HepG2 (cell line): ENCODE measurements around the gene CDK11B. TPM values are rescaled to one million over a fixed set of nuclear protein-coding genes. Genes with fewer than 3 reads are reported as not detected.
A peak's percentile ranks its signal among the peaks of the same experiment; 100 is the strongest.

Experiments used
- DMAP1 ChIP-seq: IDR thresholded peaks from 2 replicates; pipeline ENCODE4 v1.6.1; 2016
- MLXIP ChIP-seq: sonication (generic); formaldehyde crosslinking; IDR thresholded peaks from 2 replicates; pipeline ENCODE4 v1.9.0; 2021; ENCODE audit warnings: missing genetic modification reagents, borderline replicate concordance
- PAWR ChIP-seq: sonication (generic); formaldehyde crosslinking; IDR thresholded peaks from 2 replicates; pipeline ENCODE4 v1.4.0; 2020; ENCODE audit warnings: missing genetic modification reagents, mild to moderate bottlenecking, borderline replicate concordance
- SRSF1 ChIP-seq: fragments of 200-400 bp; formaldehyde crosslinking; optimal IDR thresholded peaks from 2 replicates; pipeline ENCODE3; 2017; ENCODE audit warnings: mild to moderate bottlenecking, low read depth, low read length, moderate library complexity
- TCF7L2 ChIP-seq: IDR thresholded peaks from 2 replicates; pipeline ENCODE4 v1.6.1; 2011; ENCODE audit warnings: mild to moderate bottlenecking, low read depth, low read length, moderate library complexity
- ZNF256 ChIP-seq: sonication (generic); formaldehyde crosslinking; conservative IDR thresholded peaks from 2 replicates; pipeline ENCODE4 v1.4.0; 2020; ENCODE audit warnings: missing genetic modification reagents
- ZNF484 ChIP-seq: sonication (generic); formaldehyde crosslinking; IDR thresholded peaks from 2 replicates; pipeline ENCODE4 v1.5.1; 2020; ENCODE audit warnings: mild to moderate bottlenecking, low read depth, missing genetic modification reagents, borderline replicate concordance
- ZNF589 ChIP-seq: sonication (generic); formaldehyde crosslinking; conservative IDR thresholded peaks from 2 replicates; pipeline ENCODE4 v1.8.0; 2022; ENCODE audit warnings: mild to moderate bottlenecking, moderate library complexity, missing genetic modification reagents
- ZNF709 ChIP-seq: sonication (generic); formaldehyde crosslinking; IDR thresholded peaks from 2 replicates; pipeline ENCODE4 v1.5.0; 2020; ENCODE audit warnings: mild to moderate bottlenecking, missing genetic modification reagents
- ZNF775 ChIP-seq: sonication (generic); formaldehyde crosslinking; IDR thresholded peaks from 2 replicates; pipeline ENCODE4 v1.4.0; 2020; ENCODE audit warnings: missing genetic modification reagents, mild to moderate bottlenecking, moderate library complexity, borderline replicate concordance
- polyA plus RNA-seq, 8 experiments: library from polyadenylated mRNA; depleted of rRNA in 3 of 8; stranded (reverse) in 7 of 8; unstranded in 1 of 8; fragments of >200 nt; fragmentation: Illumina TruSeq in 4 of 8; extraction: Trizol in 4 of 8; gene quantifications; 2 replicates each; pipeline versions ENCODE4 v1.2.1 to v1.2.3, GENCODE V29; 2011 to 2016; ENCODE audit warnings: low read depth in 4 of 8, missing spikeins in 1 of 8, mixed read lengths in 1 of 8; ENCODE audit not compliant: insufficient read depth in 1 of 8
- total RNA-seq, 5 experiments: library from RNA; depleted of rRNA; stranded (reverse); fragments of >200 nt; fragmentation: Illumina TruSeq; extraction: Trizol; gene quantifications; 2 replicates each; pipeline ENCODE4 v1.2.3, GENCODE V29; 2016; ENCODE audit warnings: low read depth in 1 of 5
- TF ChIP-seq, protein P1 (sequence below): sonication (generic); formaldehyde crosslinking; IDR thresholded peaks from 2 replicates; pipeline ENCODE4 v1.5.1; 2020; ENCODE audit warnings: mild to moderate bottlenecking, missing genetic modification reagents, moderate library complexity
- TF ChIP-seq, protein P2 (sequence below): sonication (generic); formaldehyde crosslinking; IDR thresholded peaks from 2 replicates; pipeline ENCODE4 v1.4.0; 2020; ENCODE audit warnings: mild to moderate bottlenecking, low read depth, missing genetic modification reagents
- TF ChIP-seq, protein P3 (sequence below): sonication (generic); formaldehyde crosslinking; IDR thresholded peaks from 2 replicates; pipeline ENCODE4 v1.4.0; 2020; ENCODE audit warnings: mild to moderate bottlenecking, missing genetic modification reagents
- TF ChIP-seq, protein P4 (sequence below): sonication (generic); formaldehyde crosslinking; IDR thresholded peaks from 2 replicates; pipeline ENCODE4 v1.5.0; 2020; ENCODE audit warnings: missing genetic modification reagents

CDK11B gene
- total and polyA plus RNA-seq, 2 of the 13 experiments (the other 11 are each of a cell fraction or from before 2014, with no cell fraction given) = 3.6 to 15.1 TPM

DNA sequence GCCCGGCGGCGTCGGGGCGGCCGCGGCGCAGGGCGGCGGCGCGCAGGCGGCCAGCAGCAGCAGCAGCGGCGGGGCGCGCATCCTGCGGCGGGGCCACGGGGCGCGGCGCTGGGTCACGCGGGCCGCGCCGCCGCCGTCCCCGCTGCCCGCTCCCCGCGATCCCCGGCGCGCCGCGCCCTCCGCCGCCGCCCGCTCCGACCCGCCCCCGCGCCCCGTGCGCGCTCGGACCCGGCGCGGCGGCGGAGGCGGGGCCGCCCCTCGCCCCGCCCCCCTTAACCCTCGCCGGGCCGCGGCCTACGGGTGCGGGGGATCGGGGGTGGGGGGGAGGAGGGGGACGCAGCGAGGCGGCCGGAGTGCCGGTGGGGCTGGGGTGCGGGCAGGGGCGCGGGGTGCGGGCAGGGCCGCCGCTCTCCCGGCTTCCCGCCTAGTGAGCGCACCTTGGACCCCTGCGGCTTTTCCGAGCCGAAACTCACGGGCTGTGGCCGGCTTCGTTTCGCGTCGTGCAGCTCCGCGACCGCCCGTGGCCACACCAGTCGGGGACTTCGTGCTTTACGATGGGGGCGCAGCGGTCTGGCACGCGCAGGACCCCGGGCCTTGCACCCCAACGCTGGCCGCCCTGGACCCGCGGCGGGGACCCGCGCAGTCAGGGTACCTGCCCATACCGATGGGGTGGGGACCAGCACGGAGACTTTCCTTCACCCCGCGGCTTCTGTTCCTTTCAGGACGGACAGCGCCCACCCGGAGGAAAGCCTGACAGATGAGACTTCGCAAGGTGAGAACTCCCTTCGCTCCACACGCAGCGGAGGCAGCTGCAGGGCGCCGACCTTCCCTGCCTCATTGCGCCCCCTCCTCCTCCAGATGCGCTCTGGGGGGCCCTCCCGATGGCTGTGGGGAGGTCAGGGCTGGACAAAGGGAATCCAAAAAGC is 58.6 kb downstream of the CDK11B start, which contains the start of gene FNDC10 (continued):
- TF ChIP-seq, protein P1, sequence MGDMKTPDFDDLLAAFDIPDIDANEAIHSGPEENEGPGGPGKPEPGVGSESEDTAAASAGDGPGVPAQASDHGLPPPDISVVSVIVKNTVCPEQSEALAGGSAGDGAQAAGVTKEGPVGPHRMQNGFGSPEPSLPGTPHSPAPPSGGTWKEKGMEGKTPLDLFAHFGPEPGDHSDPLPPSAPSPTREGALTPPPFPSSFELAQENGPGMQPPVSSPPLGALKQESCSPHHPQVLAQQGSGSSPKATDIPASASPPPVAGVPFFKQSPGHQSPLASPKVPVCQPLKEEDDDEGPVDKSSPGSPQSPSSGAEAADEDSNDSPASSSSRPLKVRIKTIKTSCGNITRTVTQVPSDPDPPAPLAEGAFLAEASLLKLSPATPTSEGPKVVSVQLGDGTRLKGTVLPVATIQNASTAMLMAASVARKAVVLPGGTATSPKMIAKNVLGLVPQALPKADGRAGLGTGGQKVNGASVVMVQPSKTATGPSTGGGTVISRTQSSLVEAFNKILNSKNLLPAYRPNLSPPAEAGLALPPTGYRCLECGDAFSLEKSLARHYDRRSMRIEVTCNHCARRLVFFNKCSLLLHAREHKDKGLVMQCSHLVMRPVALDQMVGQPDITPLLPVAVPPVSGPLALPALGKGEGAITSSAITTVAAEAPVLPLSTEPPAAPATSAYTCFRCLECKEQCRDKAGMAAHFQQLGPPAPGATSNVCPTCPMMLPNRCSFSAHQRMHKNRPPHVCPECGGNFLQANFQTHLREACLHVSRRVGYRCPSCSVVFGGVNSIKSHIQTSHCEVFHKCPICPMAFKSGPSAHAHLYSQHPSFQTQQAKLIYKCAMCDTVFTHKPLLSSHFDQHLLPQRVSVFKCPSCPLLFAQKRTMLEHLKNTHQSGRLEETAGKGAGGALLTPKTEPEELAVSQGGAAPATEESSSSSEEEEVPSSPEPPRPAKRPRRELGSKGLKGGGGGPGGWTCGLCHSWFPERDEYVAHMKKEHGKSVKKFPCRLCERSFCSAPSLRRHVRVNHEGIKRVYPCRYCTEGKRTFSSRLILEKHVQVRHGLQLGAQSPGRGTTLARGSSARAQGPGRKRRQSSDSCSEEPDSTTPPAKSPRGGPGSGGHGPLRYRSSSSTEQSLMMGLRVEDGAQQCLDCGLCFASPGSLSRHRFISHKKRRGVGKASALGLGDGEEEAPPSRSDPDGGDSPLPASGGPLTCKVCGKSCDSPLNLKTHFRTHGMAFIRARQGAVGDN (CRISPR knock-in tag) = peak; percentile 70
- TF ChIP-seq, protein P2, sequence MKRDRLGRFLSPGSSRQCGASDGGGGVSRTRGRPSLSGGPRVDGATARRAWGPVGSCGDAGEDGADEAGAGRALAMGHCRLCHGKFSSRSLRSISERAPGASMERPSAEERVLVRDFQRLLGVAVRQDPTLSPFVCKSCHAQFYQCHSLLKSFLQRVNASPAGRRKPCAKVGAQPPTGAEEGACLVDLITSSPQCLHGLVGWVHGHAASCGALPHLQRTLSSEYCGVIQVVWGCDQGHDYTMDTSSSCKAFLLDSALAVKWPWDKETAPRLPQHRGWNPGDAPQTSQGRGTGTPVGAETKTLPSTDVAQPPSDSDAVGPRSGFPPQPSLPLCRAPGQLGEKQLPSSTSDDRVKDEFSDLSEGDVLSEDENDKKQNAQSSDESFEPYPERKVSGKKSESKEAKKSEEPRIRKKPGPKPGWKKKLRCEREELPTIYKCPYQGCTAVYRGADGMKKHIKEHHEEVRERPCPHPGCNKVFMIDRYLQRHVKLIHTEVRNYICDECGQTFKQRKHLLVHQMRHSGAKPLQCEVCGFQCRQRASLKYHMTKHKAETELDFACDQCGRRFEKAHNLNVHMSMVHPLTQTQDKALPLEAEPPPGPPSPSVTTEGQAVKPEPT (CRISPR knock-in tag) = no peak
- no peak for TF ChIP-seq PAWR (CRISPR knock-in tag)
- no peak for TF ChIP-seq DMAP1 (CRISPR knock-in tag)
- TF ChIP-seq ZNF484 = no peak
- no peak for TF ChIP-seq ZNF256 (CRISPR knock-in tag)
- TF ChIP-seq MLXIP (CRISPR knock-in tag) = no peak
- TF ChIP-seq ZNF709 (CRISPR knock-in tag) = no peak
- no peak for TF ChIP-seq ZNF775 (CRISPR knock-in tag)
- TF ChIP-seq ZNF589 (CRISPR knock-in tag) = 0 out of 2 replicates have a peak, but pooled peaks have one; percentile 20
- TF ChIP-seq, protein P3, sequence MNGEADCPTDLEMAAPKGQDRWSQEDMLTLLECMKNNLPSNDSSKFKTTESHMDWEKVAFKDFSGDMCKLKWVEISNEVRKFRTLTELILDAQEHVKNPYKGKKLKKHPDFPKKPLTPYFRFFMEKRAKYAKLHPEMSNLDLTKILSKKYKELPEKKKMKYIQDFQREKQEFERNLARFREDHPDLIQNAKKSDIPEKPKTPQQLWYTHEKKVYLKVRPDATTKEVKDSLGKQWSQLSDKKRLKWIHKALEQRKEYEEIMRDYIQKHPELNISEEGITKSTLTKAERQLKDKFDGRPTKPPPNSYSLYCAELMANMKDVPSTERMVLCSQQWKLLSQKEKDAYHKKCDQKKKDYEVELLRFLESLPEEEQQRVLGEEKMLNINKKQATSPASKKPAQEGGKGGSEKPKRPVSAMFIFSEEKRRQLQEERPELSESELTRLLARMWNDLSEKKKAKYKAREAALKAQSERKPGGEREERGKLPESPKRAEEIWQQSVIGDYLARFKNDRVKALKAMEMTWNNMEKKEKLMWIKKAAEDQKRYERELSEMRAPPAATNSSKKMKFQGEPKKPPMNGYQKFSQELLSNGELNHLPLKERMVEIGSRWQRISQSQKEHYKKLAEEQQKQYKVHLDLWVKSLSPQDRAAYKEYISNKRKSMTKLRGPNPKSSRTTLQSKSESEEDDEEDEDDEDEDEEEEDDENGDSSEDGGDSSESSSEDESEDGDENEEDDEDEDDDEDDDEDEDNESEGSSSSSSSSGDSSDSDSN (CRISPR knock-in tag) = peak; percentile 49; the same call in 1 of the 2 replicates
- TF ChIP-seq SRSF1 = no peak
- TF ChIP-seq, protein P4, sequence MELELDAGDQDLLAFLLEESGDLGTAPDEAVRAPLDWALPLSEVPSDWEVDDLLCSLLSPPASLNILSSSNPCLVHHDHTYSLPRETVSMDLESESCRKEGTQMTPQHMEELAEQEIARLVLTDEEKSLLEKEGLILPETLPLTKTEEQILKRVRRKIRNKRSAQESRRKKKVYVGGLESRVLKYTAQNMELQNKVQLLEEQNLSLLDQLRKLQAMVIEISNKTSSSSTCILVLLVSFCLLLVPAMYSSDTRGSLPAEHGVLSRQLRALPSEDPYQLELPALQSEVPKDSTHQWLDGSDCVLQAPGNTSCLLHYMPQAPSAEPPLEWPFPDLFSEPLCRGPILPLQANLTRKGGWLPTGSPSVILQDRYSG (CRISPR knock-in tag) = no peak
- TF ChIP-seq TCF7L2 = no peak
